Mammary epithelial cell (primary cell): ENCODE data around the gene OR5AK2.

Source experiments
- CTCF ChIP-seq, 2 donors: IDR thresholded peaks in 1 of 2; conservative IDR thresholded peaks in 1 of 2; 2 replicates each; pipeline ENCODE4 v1.5.1; 2011 to 2012; ENCODE audit warnings: inconsistent platforms in 2 of 2, low read length in 2 of 2, mild to moderate bottlenecking in 2 of 2, control low read depth in 1 of 2, low read depth in 1 of 2; ENCODE audit not compliant: insufficient read depth in 1 of 2; ENCODE audit errors: extremely low read depth in 1 of 2
- EZH2 ChIP-seq: IDR thresholded peaks from 2 replicates; pipeline ENCODE4 v1.6.1; 2012; ENCODE audit warnings: low read length, inconsistent platforms, borderline replicate concordance

- no peak for TF ChIP-seq CTCF (conservative IDR thresholded peaks at IDR 0.05 in 1 of 2, IDR thresholded peaks at IDR 0.05 in 1 of 2; ENCODE audit: extremely low read depth in 1 of 2, insufficient read depth in 1 of 2, low read depth in 1 of 2, low read length in 2 of 2)
- TF ChIP-seq EZH2 = no peak
Observed at GRCh38 chr11:56961609-56962008, 27.1 kb upstream of the OR5AK2 start.
